A673 (cell line): Measurements from ENCODE around the gene SYNDIG1L.

ENCODE experiments used
- EZH2 ChIP-seq: fragments of 200-600 bp; sonication (generic); IDR thresholded peaks from 2 replicates; pipeline ENCODE4 v1.6.1; 2017; ENCODE audit warnings: borderline replicate concordance, low read depth, mild to moderate bottlenecking, mixed read lengths, antibody characterized with exemption, low read length; ENCODE audit not compliant: poor library complexity, severe bottlenecking
- TF ChIP-seq, protein P1 (sequence below): fragments of 300-800, 200-600 bp; sonication (generic); conservative IDR thresholded peaks from 2 replicates; pipeline ENCODE4 v1.5.1; 2017; ENCODE audit warnings: low read depth, mild to moderate bottlenecking, antibody characterized with exemption, low read length, moderate library complexity, mixed read lengths

DNA sequence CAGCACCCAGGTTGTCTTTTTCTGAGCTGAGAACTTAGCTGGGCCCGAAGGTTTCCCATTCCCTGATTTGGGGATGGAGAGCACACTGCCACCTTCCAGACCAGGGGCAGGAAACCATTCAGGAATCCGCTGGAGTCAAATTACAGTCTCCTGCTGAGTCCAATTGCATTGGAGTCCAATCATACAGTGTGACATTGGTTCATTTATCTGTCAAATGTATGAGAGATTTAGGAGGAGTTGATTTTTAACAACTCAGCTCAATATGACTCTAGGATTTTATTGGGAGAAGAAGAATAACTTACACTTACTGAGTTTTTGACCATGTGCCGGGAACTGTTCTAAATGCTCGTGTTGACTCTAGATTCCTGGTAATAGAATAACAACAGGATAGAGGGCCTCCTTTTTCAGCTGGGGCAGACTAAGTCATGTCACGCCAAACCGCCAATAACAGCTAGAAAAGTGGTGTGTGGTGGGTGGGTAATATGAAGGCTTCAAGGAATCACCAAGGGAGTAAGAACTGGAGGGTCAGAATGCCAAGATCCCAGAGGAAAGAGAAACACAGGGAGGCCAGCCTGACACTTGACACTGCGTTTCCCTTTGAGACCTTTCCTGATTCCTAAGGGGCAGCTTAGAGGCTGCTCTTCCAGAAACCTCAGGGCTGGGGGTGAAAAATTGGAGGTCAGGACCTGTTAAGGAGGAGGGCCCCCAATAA lies 11.5 kb downstream of the SYNDIG1L start:
- TF ChIP-seq, protein P1, sequence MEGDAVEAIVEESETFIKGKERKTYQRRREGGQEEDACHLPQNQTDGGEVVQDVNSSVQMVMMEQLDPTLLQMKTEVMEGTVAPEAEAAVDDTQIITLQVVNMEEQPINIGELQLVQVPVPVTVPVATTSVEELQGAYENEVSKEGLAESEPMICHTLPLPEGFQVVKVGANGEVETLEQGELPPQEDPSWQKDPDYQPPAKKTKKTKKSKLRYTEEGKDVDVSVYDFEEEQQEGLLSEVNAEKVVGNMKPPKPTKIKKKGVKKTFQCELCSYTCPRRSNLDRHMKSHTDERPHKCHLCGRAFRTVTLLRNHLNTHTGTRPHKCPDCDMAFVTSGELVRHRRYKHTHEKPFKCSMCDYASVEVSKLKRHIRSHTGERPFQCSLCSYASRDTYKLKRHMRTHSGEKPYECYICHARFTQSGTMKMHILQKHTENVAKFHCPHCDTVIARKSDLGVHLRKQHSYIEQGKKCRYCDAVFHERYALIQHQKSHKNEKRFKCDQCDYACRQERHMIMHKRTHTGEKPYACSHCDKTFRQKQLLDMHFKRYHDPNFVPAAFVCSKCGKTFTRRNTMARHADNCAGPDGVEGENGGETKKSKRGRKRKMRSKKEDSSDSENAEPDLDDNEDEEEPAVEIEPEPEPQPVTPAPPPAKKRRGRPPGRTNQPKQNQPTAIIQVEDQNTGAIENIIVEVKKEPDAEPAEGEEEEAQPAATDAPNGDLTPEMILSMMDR: no peak
- TF ChIP-seq EZH2: no peak
